K562 (cell line): ENCODE results near the gene ZBTB32. TPM values are rescaled to one million over a fixed set of nuclear protein-coding genes. Genes with fewer than 3 reads are reported as not detected.
A peak's percentile ranks its signal among the peaks of the same experiment; 100 is the strongest.

Experiments
- CREBBP ChIP-seq: IDR thresholded peaks from one replicate; pipeline ENCODE4 v1.6.1; 2012; ENCODE audit warnings: low read depth, mild to moderate bottlenecking, control low read depth, inconsistent platforms, low read length
- JUND ChIP-seq, 2 experiments: IDR thresholded peaks; 2 replicates in 1 of 2; 3 replicates in 1 of 2; pipeline ENCODE4 v1.6.1; 2011; ENCODE audit warnings: borderline replicate concordance in 2 of 2, low read depth in 2 of 2, low read length in 2 of 2, improper control_type of control experiment in 1 of 2, missing biosample characterization in 1 of 2, missing genetic modification characterization in 1 of 2, missing genetic modification reagents in 1 of 2
- MIER1 ChIP-seq: fragments of 450-650 bp; IDR thresholded peaks from 2 replicates; pipeline ENCODE4 v1.6.1; 2016; ENCODE audit warnings: antibody characterized with exemption, mild to moderate bottlenecking, low read depth
- MYC ChIP-seq, 2 experiments: fragments of 250-450 bp in 1 of 2; sonication (Bioruptor Pico) in 1 of 2; IDR thresholded peaks; 2 replicates each; pipeline versions ENCODE4 v1.5.1 to v1.6.1; 2012 to 2021; ENCODE audit warnings: low read depth in 2 of 2, borderline replicate concordance in 1 of 2, improper control_type of control experiment in 1 of 2, low read length in 1 of 2, mild to moderate bottlenecking in 1 of 2, moderate library complexity in 1 of 2
- NR2C1 ChIP-seq, 2 experiments: fragments of 450-650 bp; IDR thresholded peaks; 2 replicates each; pipeline ENCODE4 v1.6.1; 2017; ENCODE audit warnings: mild to moderate bottlenecking in 2 of 2, antibody characterized with exemption in 1 of 2, inconsistent platforms in 1 of 2, missing compliant biosample characterization in 1 of 2, missing genetic modification characterization in 1 of 2
- RBM14 ChIP-seq: fragments of 200-400 bp; formaldehyde crosslinking; IDR thresholded peaks from 2 replicates; pipeline ENCODE4 v1.6.1; 2018; ENCODE audit warnings: low read depth, mild to moderate bottlenecking, low read length, moderate library complexity, borderline replicate concordance; ENCODE audit not compliant: insufficient read depth
- SMAD2 ChIP-seq: fragments of 150-350 bp; IDR thresholded peaks from 2 replicates; pipeline ENCODE4 v1.6.1; 2014; ENCODE audit warnings: low read depth, mild to moderate bottlenecking, low read length
- TRIM25 ChIP-seq: fragments of 450-650 bp; IDR thresholded peaks from 2 replicates; pipeline ENCODE4 v1.7.0; 2016; ENCODE audit warnings: borderline replicate concordance
- ZBTB11 ChIP-seq, 3 experiments: fragments of 200-800 bp in 1 of 3; fragments of 250-450 bp in 1 of 3; fragments of 450-650 bp in 1 of 3; sonication (Bioruptor Pico) in 1 of 3; sonication (Bioruptor generic) in 1 of 3; formaldehyde crosslinking in 1 of 3; IDR thresholded peaks; 2 replicates each; pipeline versions ENCODE4 v1.6.1 to v1.8.0; 2016 to 2022; ENCODE audit warnings: mild to moderate bottlenecking in 2 of 3, missing genetic modification characterization in 2 of 3, missing compliant biosample characterization in 1 of 3, moderate library complexity in 1 of 3
- ZBTB8A ChIP-seq: fragments of 450-650 bp; IDR thresholded peaks from 2 replicates; pipeline ENCODE4 v1.6.1; 2018; ENCODE audit warnings: mild to moderate bottlenecking, moderate library complexity; ENCODE audit not compliant: partially characterized antibody
- ZC3H8 ChIP-seq: fragments of 450-650 bp; IDR thresholded peaks from 2 replicates; pipeline ENCODE4 v1.6.1; 2017
- ZNF134 ChIP-seq: fragments of 250-450 bp; sonication (Bioruptor Pico); conservative IDR thresholded peaks from 2 replicates; pipeline ENCODE4 v1.4.0; 2020
- ZNF436 ChIP-seq: fragments of 250-450, 450-650 bp; sonication (Bioruptor Pico); formaldehyde crosslinking; IDR thresholded peaks from 2 replicates; pipeline ENCODE4 v1.7.0; 2020; ENCODE audit warnings: mild to moderate bottlenecking
- ZNF561 ChIP-seq: fragments of 450-650 bp; formaldehyde crosslinking; conservative IDR thresholded peaks from 2 replicates; pipeline ENCODE4 v1.4.0; 2020; ENCODE audit warnings: mild to moderate bottlenecking, moderate library complexity
- ZNF609 ChIP-seq: sonication (generic); formaldehyde crosslinking; IDR thresholded peaks from 2 replicates; pipeline ENCODE4 v1.8.1; 2023; ENCODE audit warnings: missing genetic modification reagents, mild to moderate bottlenecking, borderline replicate concordance
- polyA plus RNA-seq, 8 experiments: library from polyadenylated mRNA; depleted of rRNA in 4 of 8; stranded (reverse) in 5 of 8; unstranded in 3 of 8; fragments of >200 nt; fragmentation: Nextera tagmentation in 2 of 8; fragmentation: Illumina TruSeq in 1 of 8; extraction: Ambion mirVana in 2 of 8; extraction: Trizol in 1 of 8; gene quantifications; 2 replicates each; pipeline versions ENCODE4 v1.2.1 to v1.2.3, GENCODE V29; 2011 to 2014; ENCODE audit warnings: inconsistent platforms in 1 of 8, missing spikeins in 1 of 8
- total RNA-seq, 7 experiments: library from RNA; depleted of rRNA in 6 of 7; stranded (reverse); fragments of >200 nt in 6 of 7; fragmentation: Illumina TruSeq in 2 of 7; extraction: Trizol in 2 of 7; gene quantifications; 2 replicates each; pipeline versions ENCODE4 v1.2.1 to v1.2.3, GENCODE V29; 2011 to 2021; ENCODE audit warnings: low replicate concordance in 1 of 7

Gene ZBTB32
- total and polyA plus RNA-seq, 9 of the 15 experiments (the other 6 are each of a cell fraction or from before 2014, with no cell fraction given): 0.20 TPM; not detected in 8

GRCh38 chr19:35740423-35741202 is 36.3 kb downstream of the ZBTB32 start (continued):
- no peak for TF ChIP-seq ZNF436 (CRISPR knock-in tag)
- peak; percentile 83 for TF ChIP-seq MYC (IDR thresholded peaks at IDR 0.05; ENCODE audit: low read depth, low read length)
- peak; percentile 81; the same call in 1 of the 2 replicates for TF ChIP-seq MYC (CRISPR knock-in tag; IDR thresholded peaks at IDR 0.05; ENCODE audit: borderline replicate concordance, low read depth)
- no peak for TF ChIP-seq MIER1
- TF ChIP-seq JUND (IDR thresholded peaks at IDR 0.05; ENCODE audit: borderline replicate concordance, low read depth, low read length): peak; percentile 11; the same call in 1 of the 2 replicates
- no peak; the same call in 2 of the 3 replicates for TF ChIP-seq JUND (tag; IDR thresholded peaks at IDR 0.05; ENCODE audit: borderline replicate concordance, low read depth, low read length)
- TF ChIP-seq ZC3H8: no peak
- no peak for TF ChIP-seq ZNF561 (CRISPR knock-in tag)
- TF ChIP-seq ZBTB11 (CRISPR knock-in tag; IDR thresholded peaks at IDR 0.05): peak in 1 of 3 experiments; percentile 71; a peak in 1 of 6 replicates
- no peak for TF ChIP-seq ZBTB8A
- TF ChIP-seq SMAD2: no peak
- no peak for TF ChIP-seq ZNF134
- no peak for TF ChIP-seq RBM14
- TF ChIP-seq ZNF609 (CRISPR knock-in tag): no peak
- no peak for TF ChIP-seq TRIM25
- no peak for TF ChIP-seq CREBBP
- no peak for TF ChIP-seq NR2C1 (IDR thresholded peaks at IDR 0.05)
- TF ChIP-seq NR2C1 (tag; IDR thresholded peaks at IDR 0.05): no peak
